Thyroid gland (tissue), 4 donors: Measurements from ENCODE around the gene CSTPP1. TPM values are rescaled to one million over a fixed set of nuclear protein-coding genes. Genes with fewer than 3 reads are reported as not detected.

Experiments used
- DNase-seq, 2 donors: peaks; one replicate each; pipeline ENCODE4 v3.0.0-alpha.2; 2019
- H3K27ac ChIP-seq, 3 donors: fragments of 200-600 bp; sonication (generic); 1 replicate in 2 of 3; 2 replicates in 1 of 3; pipeline ENCODE4 v1.5.1; 2016 to 2019; ENCODE audit warnings: mild to moderate bottlenecking in 1 of 3, moderate library complexity in 1 of 3
- H3K27me3 ChIP-seq: fragments of 200-600 bp; sonication (generic); one replicate; pipeline ENCODE4 v1.5.1; 2019
- H3K36me3 ChIP-seq, 2 donors: fragments of 200-600 bp; sonication (generic); one replicate each; pipeline ENCODE4 v1.5.1; 2016 to 2019
- H3K4me1 ChIP-seq, 2 donors: fragments of 200-600 bp; sonication (generic); one replicate each; pipeline ENCODE4 v1.5.1; 2017 to 2019
- H3K4me3 ChIP-seq, 3 donors: fragments of 200-600 bp; sonication (generic); replicated peaks in 1 of 3; 1 replicate in 2 of 3; 2 replicates in 1 of 3; pipeline ENCODE4 v1.5.1; 2016; ENCODE audit warnings: mild to moderate bottlenecking in 1 of 3
- H3K9me3 ChIP-seq: fragments of 200-600 bp; sonication (generic); one replicate; pipeline ENCODE4 v1.5.1; 2017
- CTCF ChIP-seq, 6 experiments: fragments of 200-600 bp in 3 of 6; fragments of 450-650 bp in 3 of 6; sonication (generic) in 3 of 6; IDR thresholded peaks; one replicate each; pipeline ENCODE4 v1.5.1; 2016 to 2019; ENCODE audit warnings: antibody characterized with exemption in 6 of 6, mild to moderate bottlenecking in 2 of 6, inconsistent platforms in 1 of 6, moderate library complexity in 1 of 6
- POLR2A ChIP-seq, 2 donors: fragments of 450-650 bp; IDR thresholded peaks; one replicate each; pipeline ENCODE4 v1.6.1; 2017; ENCODE audit warnings: antibody characterized with exemption in 2 of 2, mild to moderate bottlenecking in 2 of 2, moderate library complexity in 1 of 2
- WGBS, 2 donors: methylation state at CpG; one replicate each; pipeline ENCODE4 v1.1.5; 2017; 5-methylcytosine and 5-hydroxymethylcytosine counted together
- intact Hi-C: fragments of 100-400 bp; cut with DNase I; formaldehyde crosslinking; loops from one replicate; pipeline ENCODE4 v1.15.1; 2023
- total RNA-seq, 4 donors: library from RNA; depleted of rRNA; stranded (reverse); fragments of >200 nt; gene quantifications; one replicate each; pipeline ENCODE4 v1.2.3, GENCODE V29; 2016

CSTPP1 gene
- total RNA-seq, 4 donors from 2014 or later: 29.4 to 65.8 (median 45.7) TPM

- intact Hi-C loops: loop anchor here (5.0 kb wide), 2 partner anchors 34 to 179 kb away; partner anchors contain the start of gene DDB2
- DNase-seq: no peak
- Histone ChIP-seq H3K27ac (peak overlapping the region; percentile 96 to 98 (median 96)), H3K4me1 (peaks cover 20 to 25% of the 10 kb centered on the region in 2 donors), H3K4me3 (no peak overlapping the region), H3K27me3 (no peaks in the 10 kb centered on the region), H3K36me3 (peaks cover 10 to 27% of the 10 kb centered on the region in 2 donors), H3K9me3 (no peaks in the 10 kb centered on the region)
- no peak for TF ChIP-seq CTCF (IDR thresholded peaks at IDR 0.05)
- no peak for TF ChIP-seq POLR2A (IDR thresholded peaks at IDR 0.05)
- WGBS, 2 donors: 90 to 94% methylated on average over 10 to 11 of the region's 11 CpGs
These were observed 241.8 kb downstream of the CSTPP1 start for GRCh38 chr11:47178316-47178715.

- no peak overlapping the region for H3K27ac ChIP-seq
- intact Hi-C loops: loop anchor here (5.0 kb wide), 2 partner anchors 33 to 178 kb away; partner anchors contain the start of gene DDB2
- H3K9me3 ChIP-seq: no peaks in the 10 kb centered on the region
- no peak overlapping the region for H3K4me3 ChIP-seq
- DNase-seq: no peak
- peaks cover 20 to 25% of the 10 kb centered on the region in 2 donors for H3K4me1 ChIP-seq
- TF ChIP-seq POLR2A (IDR thresholded peaks at IDR 0.05) (no peak), CTCF (IDR thresholded peaks at IDR 0.05) (no peak)
- H3K36me3 ChIP-seq: peaks cover 7 to 20% of the 10 kb centered on the region in 2 donors
- WGBS, 2 donors: 92 to 94% methylated on average over 14 to 23 of the region's 23 CpGs
- no peaks in the 10 kb centered on the region for H3K27me3 ChIP-seq
These were observed 242.4 kb downstream of the CSTPP1 start for GRCh38 chr11:47178737-47179654.

GRCh38 chr11:47179655-47179991 is 243.1 kb downstream of the CSTPP1 start:
- Histone ChIP-seq H3K4me3 (no peak overlapping the region), H3K27me3 (no peaks in the 10 kb centered on the region), H3K4me1 (peaks cover 20 to 28% of the 10 kb centered on the region in 2 donors), H3K9me3 (no peaks in the 10 kb centered on the region), H3K27ac (no peak overlapping the region), H3K36me3 (peaks cover 7 to 19% of the 10 kb centered on the region in 2 donors)
- 96 to 97% methylated on average over 1 of the region's 1 CpG for WGBS, 2 donors
- TF ChIP-seq CTCF (IDR thresholded peaks at IDR 0.05): peak in 4 of 6 experiments; percentile 6 to 38 (median 21)
- no peak for TF ChIP-seq POLR2A (IDR thresholded peaks at IDR 0.05)
- DNase-seq: peak in 1 of 2 donors; percentile 24
- intact Hi-C loops: loop anchor here (5.0 kb wide), 2 partner anchors 33 to 178 kb away; partner anchors contain the start of gene DDB2

- peaks cover 26 to 29% of the 10 kb centered on the region in 2 donors for H3K4me1 ChIP-seq
- WGBS, 2 donors: 95 to 97% methylated on average over 26 to 35 of the region's 35 CpGs
- TF ChIP-seq POLR2A (IDR thresholded peaks at IDR 0.05) (no peak), CTCF (IDR thresholded peaks at IDR 0.05) (no peak)
- DNase-seq: no peak
- no peak overlapping the region for H3K4me3 ChIP-seq
- H3K27ac ChIP-seq: no peak overlapping the region
- H3K9me3 ChIP-seq: no peaks in the 10 kb centered on the region
- H3K27me3 ChIP-seq: no peaks in the 10 kb centered on the region
- intact Hi-C loops: loop anchor here (5.0 kb wide), 2 partner anchors 67 to 82 kb away; partner anchors contain the start of gene ACP2
- H3K36me3 ChIP-seq: peaks cover under 1 to 14% of the 10 kb centered on the region in 2 donors
These were observed 243.6 kb downstream of the CSTPP1 start for GRCh38 chr11:47180006-47180787.
